HepG2 (cell line): ENCODE measurements around the gene ZNF425. TPM values are rescaled to one million over a fixed set of nuclear protein-coding genes. Genes with fewer than 3 reads are reported as not detected.

Experiments
- ATF7 ChIP-seq, 2 experiments: fragments of 450-650 bp in 1 of 2; sonication (generic) in 1 of 2; formaldehyde crosslinking in 1 of 2; IDR thresholded peaks; 2 replicates each; pipeline versions ENCODE4 v1.4.0 to v1.6.1; 2016 to 2020; ENCODE audit warnings: antibody characterized with exemption in 1 of 2, mild to moderate bottlenecking in 1 of 2, missing genetic modification reagents in 1 of 2
- BRD4 ChIP-seq: sonication (generic); formaldehyde crosslinking; IDR thresholded peaks from 2 replicates; pipeline ENCODE4 v1.4.0; 2020; ENCODE audit warnings: missing genetic modification reagents
- CBX1 ChIP-seq: IDR thresholded peaks from one replicate; pipeline ENCODE4 v1.6.1; 2016; ENCODE audit warnings: antibody characterized with exemption, low read depth
- CC2D1A ChIP-seq: sonication (generic); formaldehyde crosslinking; IDR thresholded peaks from 2 replicates; pipeline ENCODE4 v1.8.1; 2023; ENCODE audit warnings: mild to moderate bottlenecking, missing genetic modification reagents
- DMAP1 ChIP-seq: IDR thresholded peaks from 2 replicates; pipeline ENCODE4 v1.6.1; 2016
- HOXA9 ChIP-seq: sonication (generic); formaldehyde crosslinking; IDR thresholded peaks from 2 replicates; pipeline ENCODE4 v1.8.1; 2022; ENCODE audit warnings: missing genetic modification reagents, mild to moderate bottlenecking, moderate library complexity, borderline replicate concordance
- MLLT10 ChIP-seq: sonication (generic); formaldehyde crosslinking; IDR thresholded peaks from 2 replicates; pipeline ENCODE4 v1.4.0; 2020; ENCODE audit warnings: missing genetic modification reagents
- MTF2 ChIP-seq: sonication (generic); formaldehyde crosslinking; IDR thresholded peaks from 2 replicates; pipeline ENCODE4 v1.5.0; 2020; ENCODE audit warnings: missing genetic modification reagents, borderline replicate concordance
- NFE2L2 ChIP-seq: fragments of 150-350 bp; IDR thresholded peaks from 2 replicates; pipeline ENCODE4 v1.6.1; 2014; ENCODE audit warnings: low read length
- NFIB ChIP-seq: sonication (generic); formaldehyde crosslinking; IDR thresholded peaks from 2 replicates; pipeline ENCODE4 v1.9.0; 2021; ENCODE audit warnings: missing genetic modification reagents, mild to moderate bottlenecking, borderline replicate concordance
- PHF5A ChIP-seq: IDR thresholded peaks from one replicate; pipeline ENCODE4 v1.6.1; 2018; ENCODE audit warnings: low read depth, missing genetic modification reagents; ENCODE audit not compliant: unreplicated experiment
- SALL1 ChIP-seq: sonication (generic); formaldehyde crosslinking; IDR thresholded peaks from 2 replicates; pipeline ENCODE4 v1.8.0; 2022; ENCODE audit warnings: mild to moderate bottlenecking, missing genetic modification reagents
- SMAD9 ChIP-seq: sonication (generic); formaldehyde crosslinking; IDR thresholded peaks from 2 replicates; pipeline ENCODE4 v1.5.1; 2020; ENCODE audit warnings: mild to moderate bottlenecking, missing genetic modification reagents
- SP5 ChIP-seq: IDR thresholded peaks from 2 replicates; pipeline ENCODE4 v1.6.1; 2016; ENCODE audit warnings: low read depth, borderline replicate concordance
- TGIF2 ChIP-seq: IDR thresholded peaks from 2 replicates; pipeline ENCODE4 v1.6.1; 2016; ENCODE audit warnings: control low read depth, missing compliant biosample characterization
- TOE1 ChIP-seq: sonication (generic); formaldehyde crosslinking; IDR thresholded peaks from 2 replicates; pipeline ENCODE4 v1.4.0; 2020; ENCODE audit warnings: mild to moderate bottlenecking, missing genetic modification reagents
- ZBTB20 ChIP-seq: sonication (generic); formaldehyde crosslinking; IDR thresholded peaks from 2 replicates; pipeline ENCODE4 v1.8.1; 2023; ENCODE audit warnings: missing genetic modification reagents, low read depth, mild to moderate bottlenecking, borderline replicate concordance
- ZBTB21 ChIP-seq: sonication (generic); formaldehyde crosslinking; IDR thresholded peaks from 2 replicates; pipeline ENCODE4 v1.4.0; 2020; ENCODE audit warnings: missing genetic modification reagents
- ZBTB38 ChIP-seq: sonication (generic); formaldehyde crosslinking; IDR thresholded peaks from 2 replicates; pipeline ENCODE4 v1.5.1; 2020; ENCODE audit warnings: mild to moderate bottlenecking, missing genetic modification reagents
- ZFP1 ChIP-seq: IDR thresholded peaks from 2 replicates; pipeline ENCODE4 v1.6.1; 2016
- ZNF136 ChIP-seq: sonication (generic); formaldehyde crosslinking; IDR thresholded peaks from 2 replicates; pipeline ENCODE4 v1.8.1; 2022; ENCODE audit warnings: low read depth, mild to moderate bottlenecking, moderate library complexity, missing genetic modification reagents
- ZNF451 ChIP-seq: sonication (generic); formaldehyde crosslinking; IDR thresholded peaks from 2 replicates; pipeline ENCODE4 v1.5.0; 2020; ENCODE audit warnings: mild to moderate bottlenecking, missing genetic modification reagents
- ZNF501 ChIP-seq: sonication (generic); formaldehyde crosslinking; IDR thresholded peaks from 2 replicates; pipeline ENCODE4 v1.5.1; 2020; ENCODE audit warnings: mild to moderate bottlenecking, moderate library complexity, missing genetic modification reagents
- ZNF577 ChIP-seq: sonication (generic); formaldehyde crosslinking; IDR thresholded peaks from 2 replicates; pipeline ENCODE4 v1.4.0; 2020; ENCODE audit warnings: mild to moderate bottlenecking, low read depth, missing genetic modification reagents, borderline replicate concordance
- ZNF616 ChIP-seq: sonication (generic); formaldehyde crosslinking; IDR thresholded peaks from 2 replicates; pipeline ENCODE4 v1.5.0; 2020; ENCODE audit warnings: low read depth, mild to moderate bottlenecking, missing genetic modification reagents
- polyA plus RNA-seq, 8 experiments: library from polyadenylated mRNA; depleted of rRNA in 3 of 8; stranded (reverse) in 7 of 8; unstranded in 1 of 8; fragments of >200 nt; fragmentation: Illumina TruSeq in 4 of 8; extraction: Trizol in 4 of 8; gene quantifications; 2 replicates each; pipeline versions ENCODE4 v1.2.1 to v1.2.3, GENCODE V29; 2011 to 2016; ENCODE audit warnings: low read depth in 4 of 8, missing spikeins in 1 of 8, mixed read lengths in 1 of 8; ENCODE audit not compliant: insufficient read depth in 1 of 8
- total RNA-seq, 5 experiments: library from RNA; depleted of rRNA; stranded (reverse); fragments of >200 nt; fragmentation: Illumina TruSeq; extraction: Trizol; gene quantifications; 2 replicates each; pipeline ENCODE4 v1.2.3, GENCODE V29; 2016; ENCODE audit warnings: low read depth in 1 of 5
- TF ChIP-seq, protein P1 (sequence below): sonication (generic); formaldehyde crosslinking; IDR thresholded peaks from 2 replicates; pipeline ENCODE4 v1.4.0; 2020; ENCODE audit warnings: missing genetic modification reagents, borderline replicate concordance
- TF ChIP-seq, protein P2 (sequence below): sonication (generic); formaldehyde crosslinking; IDR thresholded peaks from 2 replicates; pipeline ENCODE4 v1.4.0; 2020; ENCODE audit warnings: missing genetic modification reagents
- TF ChIP-seq, protein P3 (sequence below): sonication (generic); formaldehyde crosslinking; IDR thresholded peaks from 2 replicates; pipeline ENCODE4 v1.5.0; 2020; ENCODE audit warnings: mild to moderate bottlenecking, missing genetic modification reagents

Gene ZNF425
- total and polyA plus RNA-seq, 2 of the 13 experiments (the other 11 are each of a cell fraction or from before 2014, with no cell fraction given): 0.51 to 1.1 TPM

DNA sequence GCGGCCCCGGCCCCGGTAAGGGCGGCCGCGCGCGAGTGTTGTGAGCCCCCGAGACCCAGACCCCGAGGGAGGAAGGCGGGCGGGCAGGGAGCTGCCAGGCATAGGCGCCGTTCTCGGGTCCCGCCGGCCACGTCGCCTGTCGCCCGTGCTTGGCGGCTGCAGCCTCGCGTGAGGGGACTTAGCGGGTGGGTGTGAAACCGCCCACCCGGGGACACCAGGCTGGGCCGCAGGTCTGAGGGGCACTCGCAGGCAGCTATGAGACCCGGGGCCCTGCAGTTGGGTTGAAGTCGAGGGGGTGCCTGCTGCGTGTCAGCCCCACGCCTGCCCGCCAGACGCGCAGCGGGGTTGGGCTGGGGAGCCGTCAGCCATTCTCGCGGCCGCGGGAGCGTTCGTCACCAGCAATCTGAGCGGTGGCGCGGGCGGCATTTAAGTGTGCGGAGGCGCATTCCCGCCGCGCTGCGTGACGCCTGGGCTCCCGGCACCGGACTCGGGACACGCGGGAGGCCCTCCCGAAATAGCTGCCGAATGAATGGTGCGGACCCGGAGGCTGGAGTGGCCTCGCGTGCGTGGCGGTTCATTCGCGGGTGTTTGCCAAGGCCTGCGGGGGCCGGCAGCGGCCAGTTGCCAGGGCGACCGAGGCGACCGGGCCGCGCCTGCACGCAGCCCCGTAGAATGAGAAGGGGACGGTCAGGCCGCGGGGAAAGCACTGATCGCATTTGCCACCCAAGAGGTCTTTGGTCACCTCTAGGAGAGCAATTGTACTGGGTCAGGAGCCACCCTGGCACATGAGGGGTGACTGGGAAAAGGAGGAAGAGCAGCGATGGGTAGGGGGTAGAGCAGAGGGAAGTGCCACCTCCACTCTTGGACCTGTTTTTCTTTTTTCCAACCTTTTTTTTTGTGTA is 21.9 kb upstream of the ZNF425 start (continued):
- no peak for TF ChIP-seq BRD4
- TF ChIP-seq TGIF2 (CRISPR knock-in tag): no peak
- TF ChIP-seq ZNF501: peak; percentile 66; the same call in 1 of the 2 replicates
- no peak for TF ChIP-seq SMAD9
- no peak for TF ChIP-seq NFE2L2
- TF ChIP-seq, protein P1, sequence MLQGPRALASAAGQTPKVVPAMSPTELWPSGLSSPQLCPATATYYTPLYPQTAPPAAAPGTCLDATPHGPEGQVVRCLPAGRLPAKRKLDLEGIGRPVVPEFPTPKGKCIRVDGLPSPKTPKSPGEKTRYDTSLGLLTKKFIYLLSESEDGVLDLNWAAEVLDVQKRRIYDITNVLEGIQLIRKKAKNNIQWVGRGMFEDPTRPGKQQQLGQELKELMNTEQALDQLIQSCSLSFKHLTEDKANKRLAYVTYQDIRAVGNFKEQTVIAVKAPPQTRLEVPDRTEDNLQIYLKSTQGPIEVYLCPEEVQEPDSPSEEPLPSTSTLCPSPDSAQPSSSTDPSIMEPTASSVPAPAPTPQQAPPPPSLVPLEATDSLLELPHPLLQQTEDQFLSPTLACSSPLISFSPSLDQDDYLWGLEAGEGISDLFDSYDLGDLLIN (CRISPR knock-in tag): no peak
- peak; percentile 71; the same call in 1 of the 2 replicates for TF ChIP-seq ZBTB38 (CRISPR knock-in tag)
- no peak; the same call in 1 of the 2 replicates for TF ChIP-seq MTF2 (CRISPR knock-in tag)
- TF ChIP-seq DMAP1: no peak; the same call in 1 of the 2 replicates
- no peak for TF ChIP-seq ZNF577 (CRISPR knock-in tag)
- TF ChIP-seq ZNF451: no peak
- TF ChIP-seq CBX1: no peak
- TF ChIP-seq ZNF616 (CRISPR knock-in tag): no peak; the same call in 1 of the 2 replicates
- no peak for TF ChIP-seq ZFP1 (CRISPR knock-in tag)
- TF ChIP-seq HOXA9 (CRISPR knock-in tag): peak; percentile 35; the same call in 1 of the 2 replicates
- TF ChIP-seq SP5: no peak
- TF ChIP-seq, protein P2, sequence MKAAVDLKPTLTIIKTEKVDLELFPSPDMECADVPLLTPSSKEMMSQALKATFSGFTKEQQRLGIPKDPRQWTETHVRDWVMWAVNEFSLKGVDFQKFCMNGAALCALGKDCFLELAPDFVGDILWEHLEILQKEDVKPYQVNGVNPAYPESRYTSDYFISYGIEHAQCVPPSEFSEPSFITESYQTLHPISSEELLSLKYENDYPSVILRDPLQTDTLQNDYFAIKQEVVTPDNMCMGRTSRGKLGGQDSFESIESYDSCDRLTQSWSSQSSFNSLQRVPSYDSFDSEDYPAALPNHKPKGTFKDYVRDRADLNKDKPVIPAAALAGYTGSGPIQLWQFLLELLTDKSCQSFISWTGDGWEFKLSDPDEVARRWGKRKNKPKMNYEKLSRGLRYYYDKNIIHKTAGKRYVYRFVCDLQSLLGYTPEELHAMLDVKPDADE (CRISPR knock-in tag): no peak
- no peak for TF ChIP-seq MLLT10 (CRISPR knock-in tag)
- TF ChIP-seq SALL1 (CRISPR knock-in tag): peak; percentile 51
- no peak for TF ChIP-seq ATF7 (IDR thresholded peaks at IDR 0.05)
- TF ChIP-seq ATF7 (CRISPR knock-in tag; IDR thresholded peaks at IDR 0.05): no peak
- TF ChIP-seq ZNF136: no peak
- no peak for TF ChIP-seq NFIB (CRISPR knock-in tag)
- no peak; the same call in 1 of the 2 replicates for TF ChIP-seq TOE1 (CRISPR knock-in tag)
- TF ChIP-seq, protein P3, sequence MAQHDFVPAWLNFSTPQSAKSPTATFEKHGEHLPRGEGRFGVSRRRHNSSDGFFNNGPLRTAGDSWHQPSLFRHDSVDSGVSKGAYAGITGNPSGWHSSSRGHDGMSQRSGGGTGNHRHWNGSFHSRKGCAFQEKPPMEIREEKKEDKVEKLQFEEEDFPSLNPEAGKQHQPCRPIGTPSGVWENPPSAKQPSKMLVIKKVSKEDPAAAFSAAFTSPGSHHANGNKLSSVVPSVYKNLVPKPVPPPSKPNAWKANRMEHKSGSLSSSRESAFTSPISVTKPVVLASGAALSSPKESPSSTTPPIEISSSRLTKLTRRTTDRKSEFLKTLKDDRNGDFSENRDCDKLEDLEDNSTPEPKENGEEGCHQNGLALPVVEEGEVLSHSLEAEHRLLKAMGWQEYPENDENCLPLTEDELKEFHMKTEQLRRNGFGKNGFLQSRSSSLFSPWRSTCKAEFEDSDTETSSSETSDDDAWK: no peak
- TF ChIP-seq CC2D1A (CRISPR knock-in tag): no peak
- TF ChIP-seq ZBTB21 (CRISPR knock-in tag): no peak
- no peak for TF ChIP-seq PHF5A (CRISPR knock-in tag)
- no peak for TF ChIP-seq ZBTB20
